Measurements from ENCODE around the gene TLE4. TPM values are rescaled to one million over a fixed set of nuclear protein-coding genes. Genes with fewer than 3 reads are reported as not detected.
A peak's percentile ranks its signal among the peaks of the same experiment; 100 is the strongest.

The TLE4 gene
- polyA plus RNA-seq, 3 donors: 21.0 to 107 (median 21.7) TPM

DNA sequence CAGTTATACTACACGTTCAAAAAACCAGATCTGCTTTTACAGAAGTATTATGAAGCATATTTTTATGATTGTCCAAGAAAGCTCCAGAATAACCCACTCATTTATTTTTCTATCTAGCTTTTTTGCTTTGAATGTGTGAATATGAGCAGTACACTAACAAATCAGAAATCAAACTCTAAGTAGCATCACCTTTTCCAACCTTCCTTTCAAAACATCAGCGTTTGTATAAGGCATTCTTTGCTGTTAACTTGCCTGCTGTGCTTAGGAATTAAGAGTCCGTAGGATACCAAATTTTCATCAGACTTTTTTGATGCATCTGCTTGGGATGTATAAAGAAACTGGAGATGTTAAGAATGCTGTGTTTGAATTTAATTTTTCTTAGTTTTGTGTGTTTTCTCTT, 3.8 kb downstream of the TLE4 start:
- Mint-ChIP-seq H3K27ac (peak overlapping the region in 3 of 7 donors; percentile 29 to 45 (median 31)), H3K4me3 (peak overlapping the region; percentile 56 to 98), H3K4me1 (peaks cover 56% of the 10 kb centered on the region), H3K27me3 (ENCODE audit: low read depth in 3 of 3) (peaks cover 0 to 2% (median under 1%) of the 10 kb centered on the region in 3 donors), H3K36me3 (peaks cover 47 to 56% of the 10 kb centered on the region in 2 donors), H3K9me3 (no peaks in the 10 kb centered on the region)
- peaks cover 31 to 52% of the 10 kb centered on the region in 2 donors for H3K4me1 ChIP-seq (ENCODE audit: control insufficient read depth in 1 of 2, insufficient read depth in 2 of 2, low read length in 2 of 2)
- H3K4me2 ChIP-seq (replicated peaks; ENCODE audit: extremely low read depth, low read length, poor library complexity, severe bottlenecking): peak overlapping the region; percentile 89
- 100% methylated on average over 1 of the region's 3 CpGs for WGBS (ENCODE audit: insufficient coverage)
- DNase-seq: no peak
- no peaks in the 10 kb centered on the region for H3K27me3 ChIP-seq (ENCODE audit: control insufficient read depth in 2 of 2, insufficient read depth in 2 of 2, low read length in 2 of 2)
- H3K27ac ChIP-seq (ENCODE audit: low read depth in 1 of 2, low read length in 2 of 2): no peak overlapping the region
- no peaks in the 10 kb centered on the region for H3K9me3 ChIP-seq (replicated peaks in 1 of 2; ENCODE audit: control insufficient read depth in 1 of 2, insufficient read depth in 1 of 2, low read length in 2 of 2)
- no peak overlapping the region for H2AFZ ChIP-seq (ENCODE audit: insufficient read depth, low read depth, low read length, poor library complexity, severe bottlenecking)
- intact Hi-C loops (cut with micrococcal nuclease): no loop called here
- H3K4me3 ChIP-seq (replicated peaks in 1 of 3; ENCODE audit: low read depth in 2 of 3, low read length in 3 of 3): peak overlapping the region in 1 of 3 experiments; percentile 26
- no peak overlapping the region for H3K9ac ChIP-seq (ENCODE audit: insufficient read depth, low read length, poor library complexity, severe bottlenecking)
- peaks cover 16 to 29% of the 10 kb centered on the region in 2 donors for H3K36me3 ChIP-seq (replicated peaks in 1 of 2; ENCODE audit: control insufficient read depth in 1 of 2, insufficient read depth in 2 of 2, low read length in 2 of 2)
- TF ChIP-seq, protein P1, sequence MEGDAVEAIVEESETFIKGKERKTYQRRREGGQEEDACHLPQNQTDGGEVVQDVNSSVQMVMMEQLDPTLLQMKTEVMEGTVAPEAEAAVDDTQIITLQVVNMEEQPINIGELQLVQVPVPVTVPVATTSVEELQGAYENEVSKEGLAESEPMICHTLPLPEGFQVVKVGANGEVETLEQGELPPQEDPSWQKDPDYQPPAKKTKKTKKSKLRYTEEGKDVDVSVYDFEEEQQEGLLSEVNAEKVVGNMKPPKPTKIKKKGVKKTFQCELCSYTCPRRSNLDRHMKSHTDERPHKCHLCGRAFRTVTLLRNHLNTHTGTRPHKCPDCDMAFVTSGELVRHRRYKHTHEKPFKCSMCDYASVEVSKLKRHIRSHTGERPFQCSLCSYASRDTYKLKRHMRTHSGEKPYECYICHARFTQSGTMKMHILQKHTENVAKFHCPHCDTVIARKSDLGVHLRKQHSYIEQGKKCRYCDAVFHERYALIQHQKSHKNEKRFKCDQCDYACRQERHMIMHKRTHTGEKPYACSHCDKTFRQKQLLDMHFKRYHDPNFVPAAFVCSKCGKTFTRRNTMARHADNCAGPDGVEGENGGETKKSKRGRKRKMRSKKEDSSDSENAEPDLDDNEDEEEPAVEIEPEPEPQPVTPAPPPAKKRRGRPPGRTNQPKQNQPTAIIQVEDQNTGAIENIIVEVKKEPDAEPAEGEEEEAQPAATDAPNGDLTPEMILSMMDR (IDR thresholded peaks at IDR 0.05): no peak
- H4K20me1 ChIP-seq (ENCODE audit: insufficient read depth, low read length): peaks cover 63% of the 10 kb centered on the region
- peaks cover 81% of the 10 kb centered on the region for H3K79me2 ChIP-seq (ENCODE audit: insufficient read depth, low read length)

DNA sequence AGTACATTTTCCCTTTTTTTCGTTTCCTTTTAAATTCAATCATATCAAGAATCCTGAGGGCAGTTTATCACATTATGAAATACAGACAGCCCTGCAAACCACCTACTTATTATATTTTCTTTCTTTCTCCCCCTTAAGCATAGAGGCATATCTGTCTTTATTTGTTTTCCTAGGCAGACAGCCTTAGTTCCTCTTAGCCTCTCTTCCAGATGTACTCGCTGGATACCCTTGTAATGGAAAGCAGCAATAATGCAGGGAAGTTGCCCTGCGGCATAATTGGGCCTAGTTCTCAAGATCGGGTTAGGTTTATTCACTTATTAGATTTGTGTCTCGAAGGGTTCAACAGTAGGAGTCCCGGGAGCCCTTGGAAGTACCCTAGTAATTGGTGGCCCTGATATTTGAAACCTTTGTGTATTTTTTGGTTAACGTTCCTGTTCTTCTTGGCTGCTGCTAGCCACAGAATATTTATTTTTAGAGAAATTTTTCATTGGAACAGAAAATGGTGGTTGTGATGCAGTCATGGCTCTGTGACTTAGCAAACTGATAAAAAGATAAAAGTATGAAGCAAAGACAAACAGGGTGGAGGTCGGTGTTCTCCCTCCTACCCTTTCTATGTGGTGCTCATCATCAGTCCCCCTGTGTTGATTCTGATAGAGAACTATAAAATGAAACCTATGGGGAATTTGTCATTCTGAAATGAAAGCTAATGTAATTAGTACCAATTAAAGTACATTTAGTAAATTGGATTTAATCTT, 6.4 kb downstream of the TLE4 start:
- Mint-ChIP-seq H3K27ac (peak overlapping the region; percentile 43 to 81 (median 73)), H3K9me3 (no peaks in the 10 kb centered on the region), H3K36me3 (peaks cover 63 to 80% of the 10 kb centered on the region in 2 donors), H3K4me1 (peaks cover 82% of the 10 kb centered on the region), H3K4me3 (peak overlapping the region; percentile 32 to 62), H3K27me3 (ENCODE audit: low read depth in 3 of 3) (peaks cover 0 to 1% (median 0%) of the 10 kb centered on the region in 3 donors)
- no peaks in the 10 kb centered on the region for H3K9me3 ChIP-seq (replicated peaks in 1 of 2; ENCODE audit: control insufficient read depth in 1 of 2, insufficient read depth in 1 of 2, low read length in 2 of 2)
- no peak overlapping the region for H2AFZ ChIP-seq (ENCODE audit: insufficient read depth, low read depth, low read length, poor library complexity, severe bottlenecking)
- peaks cover 84% of the 10 kb centered on the region for H4K20me1 ChIP-seq (ENCODE audit: insufficient read depth, low read length)
- no peak for DNase-seq
- peak overlapping the region in 1 of 2 donors; percentile 22 for H3K27ac ChIP-seq (ENCODE audit: low read depth in 1 of 2, low read length in 2 of 2)
- no peaks in the 10 kb centered on the region for H3K27me3 ChIP-seq (ENCODE audit: control insufficient read depth in 2 of 2, insufficient read depth in 2 of 2, low read length in 2 of 2)
- peak overlapping the region in 1 of 3 experiments; percentile 25 for H3K4me3 ChIP-seq (replicated peaks in 1 of 3; ENCODE audit: low read depth in 2 of 3, low read length in 3 of 3)
- TF ChIP-seq, protein P1 (IDR thresholded peaks at IDR 0.05): no peak
- no peak overlapping the region for H3K9ac ChIP-seq (ENCODE audit: insufficient read depth, low read length, poor library complexity, severe bottlenecking)
- intact Hi-C loops (cut with micrococcal nuclease): no loop called here
- H3K4me1 ChIP-seq (ENCODE audit: control insufficient read depth in 1 of 2, insufficient read depth in 2 of 2, low read length in 2 of 2): peaks cover 53 to 73% of the 10 kb centered on the region in 2 donors
- WGBS (ENCODE audit: insufficient coverage): 24% methylated on average over 5 of the region's 8 CpGs
- H3K79me2 ChIP-seq (ENCODE audit: insufficient read depth, low read length): peaks cover 100% of the 10 kb centered on the region
- H3K36me3 ChIP-seq (replicated peaks in 1 of 2; ENCODE audit: control insufficient read depth in 1 of 2, insufficient read depth in 2 of 2, low read length in 2 of 2): peaks cover 27 to 30% of the 10 kb centered on the region in 2 donors
- peak overlapping the region; percentile 38 for H3K4me2 ChIP-seq (replicated peaks; ENCODE audit: extremely low read depth, low read length, poor library complexity, severe bottlenecking)

All from CD14-positive monocyte (primary cell).